GM21515 (cell line): Measurements from ENCODE around the gene KLF16.

ENCODE experiments used
- ATAC-seq: cut with Tn5 transposase; IDR thresholded peaks from one replicate; pipeline ENCODE4 v1.9.1; 2021; ENCODE audit not compliant: unreplicated experiment

The KLF16 gene

GRCh38 chr19:1811942-1812425 lies 51.4 kb downstream of the KLF16 start, which contains the start of gene ATP8B3:
Gene ATP8B3, minus strand, starts transcription at chr19:1812276. Its CDS starts 540 bp downstream, at chr19:1811736.
- peak; percentile 20 for ATAC-seq

GRCh38 chr19:1811472-1811894 lies 51.9 kb downstream of the KLF16 start:
- no peak for ATAC-seq

GRCh38 chr19:1810439-1811160 lies 52.8 kb downstream of the KLF16 start:
- no peak for ATAC-seq

DNA sequence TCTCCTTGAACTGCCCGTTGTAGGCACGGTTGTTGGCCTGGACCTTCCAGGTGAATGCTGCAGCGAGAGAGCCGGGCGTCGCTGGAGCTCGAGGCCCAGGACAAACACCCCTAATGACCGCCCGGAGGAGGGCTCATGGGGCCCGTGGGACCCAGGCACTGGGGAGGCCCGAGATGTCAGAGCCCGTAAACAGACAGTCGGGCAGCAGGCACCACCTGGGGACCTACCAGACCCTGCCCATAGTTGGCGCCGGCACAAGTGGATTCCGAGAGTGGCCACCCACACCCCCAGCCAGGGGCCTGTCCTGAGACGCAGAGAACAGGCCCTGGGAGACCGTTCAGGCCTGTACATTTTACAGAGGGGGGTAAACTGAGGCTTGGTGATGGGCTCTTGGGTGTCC lies 53.7 kb downstream of the KLF16 start:
- no peak for ATAC-seq

GRCh38 chr19:1808395-1808731 lies 55.0 kb downstream of the KLF16 start:
- ATAC-seq = no peak

- no peak for ATAC-seq
Measured at GRCh38 chr19:1807695-1808394, 55.5 kb downstream of the KLF16 start.

- ATAC-seq = no peak
Measured at GRCh38 chr19:1807030-1807694, 56.2 kb downstream of the KLF16 start.

- ATAC-seq = no peak
Measured at GRCh38 chr19:1806184-1807029, 57.0 kb downstream of the KLF16 start.

DNA sequence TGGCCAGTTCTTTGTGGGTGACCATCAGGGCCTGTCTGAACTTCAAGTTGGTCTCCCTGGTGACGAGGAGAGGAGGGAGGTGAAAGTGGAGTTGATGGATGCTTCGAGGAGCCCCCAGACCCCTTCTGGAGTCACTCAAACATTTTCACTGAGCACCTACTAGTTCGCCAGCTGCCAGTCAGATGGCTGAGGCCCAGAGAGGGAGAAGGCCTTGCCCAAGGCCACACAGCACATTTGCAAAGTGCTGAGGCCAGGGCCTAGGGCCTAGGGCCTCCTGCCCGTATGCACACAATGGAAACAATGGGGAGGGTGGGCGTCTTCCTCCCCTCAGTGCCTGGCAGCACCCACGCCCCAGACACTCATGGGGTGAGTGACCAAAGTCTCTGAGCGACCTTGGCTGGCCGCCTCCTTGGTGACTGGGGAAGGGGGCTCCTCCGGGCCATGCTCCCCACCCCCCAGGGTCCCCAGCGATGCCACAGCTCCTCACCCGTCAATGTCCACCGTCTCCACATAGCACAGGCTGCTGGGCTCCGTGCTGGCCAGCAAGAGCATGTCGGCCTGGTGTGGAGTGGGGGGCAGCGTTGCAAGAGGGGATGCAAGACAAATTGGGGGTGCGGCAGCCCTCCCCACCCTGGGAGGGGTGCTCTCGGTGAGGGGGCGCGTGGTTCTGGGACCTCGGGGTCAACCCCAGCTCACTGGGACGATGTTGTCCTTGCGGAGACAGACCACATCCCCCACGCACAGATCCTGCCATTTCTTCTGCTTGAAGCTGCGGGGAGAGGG lies 57.8 kb downstream of the KLF16 start:
- no peak for ATAC-seq

GRCh38 chr19:1804858-1805257 lies 58.5 kb downstream of the KLF16 start:
- no peak for ATAC-seq
